GM18526 (cell line): ENCODE results near the gene RBP2.

Source experiments
- POLR2A ChIP-seq: IDR thresholded peaks from 3 replicates; pipeline ENCODE4 v1.6.1; 2011; ENCODE audit not compliant: insufficient read length; ENCODE audit errors: extremely low read depth

The RBP2 gene

DNA sequence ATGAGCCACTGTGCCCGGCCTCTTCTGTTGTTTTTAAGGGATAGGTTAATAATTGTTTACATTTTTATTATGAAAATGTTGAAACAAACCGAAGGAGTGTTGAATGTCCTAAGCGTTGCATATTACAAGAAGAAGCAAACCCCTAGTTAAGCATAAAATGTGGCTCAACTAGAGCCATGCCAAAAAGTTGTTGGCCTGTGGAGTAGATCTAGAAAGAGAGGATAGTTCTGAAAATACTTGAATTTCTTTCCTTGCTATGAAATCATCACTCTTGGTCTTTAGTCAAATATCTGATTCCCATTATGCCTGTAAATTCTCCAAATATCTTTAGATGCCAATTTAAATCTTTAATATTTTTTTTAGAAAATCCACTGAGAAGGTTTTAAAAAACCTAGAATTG, 12.8 kb downstream of the RBP2 start:
- no peak for TF ChIP-seq POLR2A

- no peak for TF ChIP-seq POLR2A
Measured at GRCh38 chr3:139460529-139460928, 15.8 kb downstream of the RBP2 start.

- TF ChIP-seq POLR2A: no peak
Measured at GRCh38 chr3:139460076-139460475, 16.2 kb downstream of the RBP2 start.

GRCh38 chr3:139458348-139458747, 18.0 kb downstream of the RBP2 start:
- TF ChIP-seq POLR2A: no peak

GRCh38 chr3:139457066-139457465, 19.2 kb downstream of the RBP2 start:
- no peak for TF ChIP-seq POLR2A

GRCh38 chr3:139456386-139456785, 19.9 kb downstream of the RBP2 start:
- no peak for TF ChIP-seq POLR2A

GRCh38 chr3:139455855-139456254, 20.5 kb downstream of the RBP2 start:
- no peak for TF ChIP-seq POLR2A

DNA sequence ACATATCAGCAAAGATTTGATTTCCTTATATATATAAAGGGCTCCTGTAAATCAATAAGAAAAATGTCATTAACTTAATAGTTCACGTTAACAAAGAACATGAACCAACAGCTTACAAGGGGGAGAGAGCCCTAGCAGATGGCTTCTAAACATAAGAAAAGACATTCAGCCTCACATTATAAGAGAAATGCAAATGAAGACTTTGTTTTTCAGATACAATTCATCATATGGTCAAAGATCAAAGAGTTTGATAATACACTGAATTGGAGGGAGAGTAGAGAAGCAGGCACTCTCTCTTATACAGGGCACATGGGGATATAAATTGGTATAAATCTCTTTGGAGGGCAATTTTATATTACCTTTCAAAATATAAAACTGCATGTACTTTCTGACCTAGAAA, 21.1 kb downstream of the RBP2 start:
- no peak for TF ChIP-seq POLR2A

DNA sequence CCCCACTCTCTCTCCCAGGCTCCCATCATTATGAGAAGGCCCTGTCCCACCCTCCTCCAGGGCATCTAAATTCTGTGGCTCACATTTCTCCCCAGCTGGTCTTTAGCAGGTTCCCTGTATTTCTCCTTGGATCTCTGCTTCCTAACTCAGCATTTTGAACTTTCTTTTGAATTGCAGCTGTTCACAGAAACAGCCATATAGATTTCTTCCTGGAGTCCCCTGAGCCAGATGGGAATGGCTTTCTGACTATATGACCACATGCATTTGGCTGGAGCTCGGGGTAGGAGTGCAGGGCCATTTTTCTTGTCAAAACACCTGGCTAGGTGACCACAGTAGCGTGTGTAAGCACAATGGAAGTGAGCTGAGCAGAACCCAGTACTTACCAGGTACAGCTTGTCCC, 22.0 kb downstream of the RBP2 start:
- TF ChIP-seq POLR2A: no peak

DNA sequence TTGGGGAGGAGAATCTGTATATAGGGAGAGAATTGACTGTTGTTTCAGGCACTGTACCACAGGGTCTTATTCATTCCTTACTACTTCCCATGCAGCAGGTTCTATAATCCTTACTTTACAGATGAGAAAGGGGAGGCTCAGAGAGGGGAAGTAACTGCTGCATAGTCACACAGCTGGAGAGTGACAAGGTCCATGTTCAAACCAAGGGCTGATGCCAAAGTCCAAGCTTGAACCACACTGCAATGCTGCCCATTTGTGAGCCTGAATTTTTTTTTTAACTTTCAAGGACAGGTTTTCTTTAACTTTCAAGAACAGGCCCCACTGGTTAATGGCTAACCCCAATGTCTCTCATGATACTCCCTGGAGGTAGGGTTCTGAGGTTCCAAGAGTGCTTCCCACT, 26.2 kb downstream of the RBP2 start:
- no peak for TF ChIP-seq POLR2A

DNA sequence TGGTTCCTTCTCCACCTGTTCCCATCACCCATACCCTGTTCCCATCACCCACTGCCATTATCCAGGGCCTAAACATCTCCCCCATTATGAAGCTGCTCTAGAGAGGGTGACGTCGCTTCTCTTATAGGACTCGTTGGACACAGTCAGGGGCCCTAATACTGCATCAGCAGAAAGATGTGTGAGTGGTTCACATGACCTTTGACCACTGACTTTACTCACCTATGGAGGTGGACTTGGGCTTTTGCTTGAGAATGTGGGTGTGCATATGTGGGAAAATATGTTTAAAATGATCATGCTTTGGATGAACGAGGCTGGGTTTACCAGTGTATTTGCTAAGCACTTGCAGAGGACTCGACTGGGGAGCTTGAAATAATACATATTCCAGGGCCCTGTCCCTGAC, 26.8 kb downstream of the RBP2 start:
- TF ChIP-seq POLR2A: no peak

GRCh38 chr3:139448104-139448503, 28.2 kb downstream of the RBP2 start:
- TF ChIP-seq POLR2A: no peak

GRCh38 chr3:139447486-139447885, 28.8 kb downstream of the RBP2 start:
- TF ChIP-seq POLR2A: no peak

DNA sequence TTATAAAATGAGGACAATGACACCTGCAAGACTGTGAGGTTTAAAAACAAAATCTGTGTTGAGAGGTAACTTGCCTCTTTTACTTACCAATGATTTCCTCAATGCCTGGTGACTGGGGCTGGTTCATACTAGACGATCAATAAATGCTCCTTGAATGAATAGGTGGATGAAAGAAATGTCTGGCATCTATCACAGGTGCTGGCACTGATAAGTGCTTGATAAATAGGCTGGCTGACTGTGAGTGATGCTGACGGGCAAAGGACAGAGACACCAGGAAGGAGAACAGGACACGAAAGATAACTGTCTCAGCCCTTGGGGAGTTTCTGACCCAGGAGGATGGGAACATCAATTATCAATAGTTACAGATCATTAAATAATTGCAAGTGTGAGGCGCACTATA, 31.9 kb downstream of the RBP2 start:
- no peak for TF ChIP-seq POLR2A

DNA sequence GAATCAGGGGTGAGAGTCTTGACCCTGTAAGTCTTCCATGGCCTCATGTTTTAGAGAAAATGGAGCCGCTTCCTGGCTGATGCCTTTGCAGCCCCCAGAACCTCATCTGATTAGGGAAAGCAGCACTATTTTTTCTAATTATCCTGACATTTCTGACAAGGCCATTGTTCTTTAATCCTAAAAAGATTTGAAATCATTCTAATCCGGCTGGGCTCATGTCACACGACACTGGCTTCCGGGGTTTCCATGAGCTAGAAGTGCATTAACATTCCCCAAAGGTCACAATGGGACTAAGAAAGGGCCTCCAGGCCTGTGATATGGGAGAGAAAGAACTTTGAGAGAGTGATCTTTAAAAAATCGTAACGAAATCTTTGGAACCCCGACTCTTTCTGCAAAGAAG, 33.1 kb downstream of the RBP2 start:
- TF ChIP-seq POLR2A: no peak

GRCh38 chr3:139441656-139442055, 34.7 kb downstream of the RBP2 start:
- TF ChIP-seq POLR2A: no peak

- TF ChIP-seq POLR2A: no peak
Measured at GRCh38 chr3:139440639-139441556, 35.4 kb downstream of the RBP2 start.
